GM12891 (cell line): ENCODE measurements around the gene ZNF791.

Source experiments
- PAX5 ChIP-seq: IDR thresholded peaks from 2 replicates; pipeline ENCODE4 v1.6.1; 2011; ENCODE audit warnings: low read length, moderate library complexity, mild to moderate bottlenecking; ENCODE audit not compliant: insufficient read depth, severe bottlenecking
- POLR2A ChIP-seq: IDR thresholded peaks from 2 replicates; pipeline ENCODE4 v1.6.1; 2011; ENCODE audit warnings: low read depth, low read length, control low read depth
- POLR2AphosphoS5 ChIP-seq: IDR thresholded peaks from 2 replicates; pipeline ENCODE4 v1.6.1; 2011; ENCODE audit warnings: low read depth, low read length, control low read depth
- TAF1 ChIP-seq: IDR thresholded peaks from 2 replicates; pipeline ENCODE4 v1.6.1; 2011; ENCODE audit warnings: low read depth, low read length, control low read depth

DNA sequence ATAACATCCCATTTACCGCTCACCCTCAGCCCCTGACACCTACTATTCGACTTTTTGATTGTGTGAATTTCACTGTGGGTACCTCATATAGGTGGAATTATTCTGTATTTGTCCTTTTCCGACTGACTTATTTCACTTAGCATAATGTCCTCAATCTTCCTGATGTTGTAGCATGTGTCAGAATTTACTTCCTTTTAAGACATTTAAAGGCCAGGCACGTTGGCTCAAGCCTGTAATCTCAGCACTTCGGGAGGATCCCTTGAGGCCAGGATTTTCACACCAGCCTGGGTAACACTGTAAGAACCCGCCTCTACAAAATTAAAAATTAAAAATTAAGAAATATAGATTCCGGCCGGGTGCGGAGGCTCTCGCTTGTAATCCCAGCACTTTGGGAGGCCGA lies 13.1 kb upstream of the ZNF791 start:
- TF ChIP-seq POLR2AphosphoS5, result no peak
- TF ChIP-seq POLR2A, result no peak
- no peak for TF ChIP-seq TAF1
- TF ChIP-seq PAX5, result no peak
